SH-SY5Y (cell line): ENCODE results near the gene SNAP25.

ENCODE experiments used
- GATA2 ChIP-seq: IDR thresholded peaks from 2 replicates; pipeline ENCODE4 v1.6.1; 2011; ENCODE audit warnings: mild to moderate bottlenecking, low read depth, low read length
- GATA3 ChIP-seq: IDR thresholded peaks from 2 replicates; pipeline ENCODE4 v1.6.1; 2011; ENCODE audit warnings: low read depth, mild to moderate bottlenecking, low read length, moderate library complexity

DNA sequence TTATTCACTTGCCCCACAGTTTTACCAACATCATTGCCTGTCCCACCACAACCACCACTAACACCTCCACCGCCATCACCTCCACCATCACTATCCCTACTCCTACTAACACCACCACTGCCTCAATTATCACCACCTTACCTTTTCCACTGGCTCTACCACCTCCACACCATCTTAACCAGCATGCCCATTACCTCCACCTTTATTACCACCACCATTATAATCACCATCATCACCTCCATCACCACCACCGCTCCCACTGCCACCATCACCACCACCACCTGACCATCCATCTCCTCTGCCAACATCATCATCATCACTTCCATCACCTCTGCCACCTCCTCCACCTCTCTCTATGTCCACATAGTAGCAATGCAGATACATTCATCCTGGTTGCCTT, 90.0 kb downstream of the SNAP25 start:
- TF ChIP-seq GATA3: no peak
- no peak for TF ChIP-seq GATA2
